ENCODE measurements around the gene IPPK.

IPPK gene, protein sequence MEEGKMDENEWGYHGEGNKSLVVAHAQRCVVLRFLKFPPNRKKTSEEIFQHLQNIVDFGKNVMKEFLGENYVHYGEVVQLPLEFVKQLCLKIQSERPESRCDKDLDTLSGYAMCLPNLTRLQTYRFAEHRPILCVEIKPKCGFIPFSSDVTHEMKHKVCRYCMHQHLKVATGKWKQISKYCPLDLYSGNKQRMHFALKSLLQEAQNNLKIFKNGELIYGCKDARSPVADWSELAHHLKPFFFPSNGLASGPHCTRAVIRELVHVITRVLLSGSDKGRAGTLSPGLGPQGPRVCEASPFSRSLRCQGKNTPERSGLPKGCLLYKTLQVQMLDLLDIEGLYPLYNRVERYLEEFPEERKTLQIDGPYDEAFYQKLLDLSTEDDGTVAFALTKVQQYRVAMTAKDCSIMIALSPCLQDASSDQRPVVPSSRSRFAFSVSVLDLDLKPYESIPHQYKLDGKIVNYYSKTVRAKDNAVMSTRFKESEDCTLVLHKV

DNA sequence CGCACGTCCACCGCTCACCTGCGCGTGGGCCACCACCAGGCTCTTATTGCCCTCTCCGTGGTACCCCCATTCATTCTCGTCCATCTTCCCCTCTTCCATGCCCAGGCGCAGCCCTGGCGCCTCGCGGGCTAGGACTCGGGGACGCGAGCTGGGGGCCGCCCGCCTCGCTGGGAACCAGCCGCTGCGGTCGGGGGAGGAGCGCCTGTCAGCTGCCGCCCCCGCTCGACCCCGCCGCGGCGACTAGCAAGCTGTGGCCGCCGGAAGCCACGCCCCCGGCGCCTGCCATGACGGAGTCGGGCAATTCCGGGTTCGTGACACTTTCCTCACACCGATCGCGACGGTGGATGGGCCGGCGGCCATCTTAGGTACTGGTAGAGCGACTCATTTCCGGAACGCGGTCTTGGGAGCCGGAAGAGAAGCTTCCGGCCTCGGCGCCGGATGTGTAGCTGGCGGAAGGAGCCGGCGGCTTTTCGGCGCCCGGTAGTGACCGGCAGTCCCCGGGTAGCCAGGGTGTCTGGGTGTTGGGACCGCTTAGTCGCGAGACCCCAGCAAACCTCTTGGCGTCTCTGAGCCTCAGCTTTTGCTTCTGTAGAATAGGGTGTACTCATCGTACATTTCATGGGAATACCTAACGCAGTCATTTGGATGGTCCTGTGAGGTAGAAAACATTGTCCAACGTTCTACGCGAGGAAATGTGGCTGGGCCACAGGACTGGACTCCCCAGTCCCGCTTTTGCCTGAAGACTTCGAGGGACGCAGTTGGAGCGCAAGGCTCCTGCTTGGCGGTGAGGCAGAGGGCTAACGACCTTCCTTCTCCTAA, at the start of gene IPPK:
Gene IPPK, minus strand, starts transcription at position 242 of the 819 bp plus-strand sequence. Its CDS starts 143 bp downstream, at position 99.
- DNase-seq (ENCODE audit: low spot score) = peak; percentile 98

- DNase-seq (ENCODE audit: low spot score) = no peak
These were observed 49.2 kb upstream of the IPPK start for GRCh38 chr9:92719028-92719647.

DNA sequence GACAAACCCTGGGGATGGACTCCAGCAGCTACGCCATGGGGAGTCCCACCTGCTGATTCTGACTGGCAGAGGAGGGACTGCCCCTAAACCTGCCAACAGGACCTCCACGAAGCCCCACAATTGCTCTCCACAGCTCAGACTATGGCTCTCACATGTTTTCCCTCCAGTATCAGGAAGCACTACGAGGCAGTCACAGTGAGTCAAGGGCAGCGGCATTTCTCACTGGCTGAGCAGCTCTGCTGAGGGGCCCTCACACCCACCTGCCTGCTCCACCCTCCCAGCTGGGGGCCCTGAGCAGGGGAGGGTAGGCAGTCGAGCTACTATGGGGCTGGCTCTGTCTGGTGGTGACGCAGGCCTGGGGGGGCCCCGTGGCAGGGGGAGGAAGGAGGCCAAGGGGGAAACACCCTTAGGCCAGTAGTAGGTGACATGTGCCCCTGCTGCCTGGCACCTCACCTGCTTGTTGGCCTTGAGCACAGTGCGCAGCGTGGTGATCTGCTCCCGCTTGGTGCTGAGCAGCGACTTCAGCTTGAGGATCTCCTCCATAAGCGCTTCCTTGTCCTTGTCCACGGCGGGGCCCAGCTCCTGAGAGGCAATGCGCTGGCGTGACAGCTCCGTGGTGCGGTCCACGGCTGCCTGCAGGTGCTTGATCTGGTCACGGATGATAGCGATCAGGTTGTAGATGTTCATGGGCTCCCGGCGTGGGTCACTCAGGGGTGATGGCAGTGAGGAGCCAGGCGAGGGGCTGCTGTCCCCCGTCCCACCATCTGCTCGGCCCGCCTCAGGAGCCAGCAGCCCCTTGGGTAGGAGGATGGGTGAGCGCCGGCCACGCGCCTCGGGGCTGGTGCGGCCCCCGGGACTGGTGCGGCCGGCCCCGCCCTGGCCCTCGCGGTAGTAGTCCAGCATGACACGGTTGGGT, 48.4 kb upstream of the IPPK start:
- no peak for DNase-seq (ENCODE audit: low spot score)

- DNase-seq (ENCODE audit: low spot score) = no peak
These were observed 47.5 kb upstream of the IPPK start for GRCh38 chr9:92717201-92718085.

- no peak for DNase-seq (ENCODE audit: low spot score)
These were observed 46.6 kb upstream of the IPPK start for GRCh38 chr9:92716557-92716956.

- DNase-seq (ENCODE audit: low spot score) = no peak
These were observed 45.7 kb upstream of the IPPK start for GRCh38 chr9:92715488-92716231.

- DNase-seq (ENCODE audit: low spot score) = no peak
These were observed 45.0 kb upstream of the IPPK start for GRCh38 chr9:92714787-92715487.

GRCh38 chr9:92714016-92714415, 44.1 kb upstream of the IPPK start:
- DNase-seq (ENCODE audit: low spot score) = no peak

- DNase-seq (ENCODE audit: low spot score) = no peak
These were observed 43.6 kb upstream of the IPPK start for GRCh38 chr9:92713528-92713927.

DNA sequence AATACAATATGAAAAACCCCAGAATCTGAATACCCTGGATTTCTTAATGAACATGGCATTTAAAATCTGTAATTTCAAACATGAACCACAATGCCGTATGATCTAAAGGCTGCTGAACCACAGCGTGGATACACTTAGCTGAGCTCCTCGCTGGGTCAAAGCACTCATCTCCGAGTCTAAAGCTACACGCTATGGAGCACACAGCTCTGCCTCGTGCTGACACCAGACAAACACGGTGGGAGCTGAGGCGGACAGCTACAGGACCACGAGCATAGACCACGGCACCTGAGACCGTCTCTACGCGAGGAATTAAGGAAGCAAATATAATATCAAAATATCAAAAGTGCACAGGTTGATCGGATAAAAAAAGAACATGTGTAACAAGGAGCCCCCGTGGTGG, 42.8 kb upstream of the IPPK start:
- no peak for DNase-seq (ENCODE audit: low spot score)

GRCh38 chr9:92711844-92712243, 41.9 kb upstream of the IPPK start:
- DNase-seq (ENCODE audit: low spot score) = no peak

DNA sequence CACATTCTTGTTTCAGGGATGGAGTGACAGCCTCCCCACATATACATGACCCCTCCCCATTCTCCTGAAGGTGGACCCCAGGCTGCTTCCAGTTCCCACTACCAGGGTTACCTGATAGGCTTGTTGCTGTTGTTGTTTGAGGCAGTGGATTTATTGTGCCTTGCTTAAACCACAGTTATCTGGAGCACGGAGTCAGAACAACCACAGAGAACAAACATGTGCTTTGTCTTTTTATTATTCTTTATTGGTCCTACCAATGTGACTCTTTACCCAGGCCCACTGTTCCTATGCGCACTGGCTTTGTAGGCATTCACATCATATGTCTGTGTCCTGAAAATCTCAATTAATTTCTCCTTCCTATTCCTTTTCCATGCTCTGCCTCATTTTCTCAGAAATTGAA, 41.2 kb upstream of the IPPK start:
- no peak for DNase-seq (ENCODE audit: low spot score)

GRCh38 chr9:92710368-92710767, 40.4 kb upstream of the IPPK start:
- no peak for DNase-seq (ENCODE audit: low spot score)

DNA sequence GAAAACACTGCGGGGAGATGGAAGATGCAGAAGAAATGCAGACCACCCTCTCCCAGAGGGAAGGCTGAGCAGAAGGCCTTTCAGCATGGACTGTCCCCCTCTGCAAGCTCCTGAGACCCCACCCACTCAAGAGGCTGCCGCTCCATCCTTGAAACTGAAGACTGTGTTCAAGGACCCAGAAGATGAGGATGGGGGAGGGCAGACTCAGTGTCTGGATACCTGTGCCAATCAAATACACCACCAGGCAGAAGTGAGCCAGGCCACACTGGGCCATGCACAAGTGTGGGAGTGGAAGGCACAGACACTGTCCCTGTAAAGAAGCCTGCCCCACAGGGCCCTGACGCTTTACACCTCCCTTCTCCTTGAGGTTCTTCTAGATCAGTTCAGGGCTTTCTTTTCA, 40.0 kb upstream of the IPPK start:
- DNase-seq (ENCODE audit: low spot score) = no peak

- DNase-seq (ENCODE audit: low spot score) = no peak
These were observed 39.3 kb upstream of the IPPK start for GRCh38 chr9:92709240-92709639.

DNA sequence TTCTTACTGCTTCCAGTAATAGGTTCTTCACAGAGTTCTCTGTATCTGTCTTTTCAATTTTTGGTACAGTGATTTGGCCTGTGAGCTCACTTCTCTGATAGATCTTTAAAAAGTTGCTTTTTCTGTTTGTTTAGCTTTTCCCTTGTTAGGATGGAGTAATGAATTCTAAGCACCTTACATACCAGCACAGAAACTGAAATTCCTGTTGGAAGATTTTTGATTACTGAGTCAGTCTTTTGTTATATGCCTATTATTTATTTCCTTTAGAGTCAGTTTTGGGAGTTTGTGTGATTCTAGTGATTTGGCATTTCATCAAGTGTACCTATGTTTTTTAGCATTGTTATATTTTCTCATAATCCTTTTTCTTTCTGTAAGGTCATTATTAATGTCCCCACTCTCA, 37.6 kb upstream of the IPPK start:
- DNase-seq (ENCODE audit: low spot score) = no peak

GRCh38 chr9:92706218-92706940, 36.4 kb upstream of the IPPK start:
- no peak for DNase-seq (ENCODE audit: low spot score)

DNA sequence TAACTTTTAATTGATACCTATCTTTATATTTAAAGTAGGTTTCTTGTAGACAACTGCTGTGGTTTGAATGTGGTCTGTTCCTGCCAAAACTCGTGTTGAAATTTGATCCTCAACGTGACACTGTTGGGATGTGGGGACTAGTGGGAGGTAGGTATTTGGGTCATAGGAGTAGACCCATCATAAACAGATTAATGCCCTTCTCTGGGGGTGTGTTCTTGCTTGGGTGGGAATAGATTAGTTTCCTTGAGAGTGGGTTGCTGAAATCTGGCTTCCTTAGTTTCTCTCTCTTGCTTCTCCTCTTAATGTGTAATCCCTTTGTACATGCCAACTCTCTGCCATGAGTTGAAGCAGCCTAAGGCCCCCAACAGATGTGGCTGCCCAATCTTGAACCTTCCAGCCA, 34.6 kb upstream of the IPPK start:
- DNase-seq (ENCODE audit: low spot score) = no peak
